Naive B cell (primary cell): ENCODE measurements around the gene RALGAPA2. TPM values are rescaled to one million over a fixed set of nuclear protein-coding genes. Genes with fewer than 3 reads are reported as not detected.

Experiments used
- ATAC-seq, 2 donors: fragments of 150-1000 bp; cut with Tn5 transposase; 2 replicates each; pipeline ENCODE4 v1.10.0; 2021; ENCODE audit warnings: low read depth in 2 of 2, mild to moderate bottlenecking in 2 of 2, moderate library complexity in 2 of 2
- DNase-seq: peaks from one replicate; pipeline ENCODE4 v3.0.0; 2022
- H3K27ac Mint-ChIP-seq, 6 donors: one replicate each; pipeline ENCODE4 v1.8.0; 2020 to 2022; ENCODE audit warnings: mild to moderate bottlenecking in 6 of 6, mixed read lengths in 6 of 6, moderate library complexity in 5 of 6, inconsistent platforms in 2 of 6
- H3K27me3 Mint-ChIP-seq, 3 donors: one replicate each; pipeline ENCODE4 v1.8.0; 2021 to 2022; ENCODE audit warnings: mixed read lengths in 3 of 3, mild to moderate bottlenecking in 1 of 3
- H3K36me3 Mint-ChIP-seq, 2 donors: one replicate each; pipeline ENCODE4 v1.8.0; 2020 to 2022; ENCODE audit warnings: mixed read lengths in 2 of 2, inconsistent platforms in 1 of 2, mild to moderate bottlenecking in 1 of 2
- H3K4me1 Mint-ChIP-seq, 3 donors: one replicate each; pipeline ENCODE4 v1.8.0; 2020 to 2022; ENCODE audit warnings: mixed read lengths in 3 of 3, inconsistent platforms in 1 of 3, mild to moderate bottlenecking in 1 of 3, moderate library complexity in 1 of 3
- H3K4me3 Mint-ChIP-seq, 8 donors: one replicate each; pipeline ENCODE4 v1.8.0; 2020 to 2022; ENCODE audit warnings: mild to moderate bottlenecking in 8 of 8, mixed read lengths in 8 of 8, moderate library complexity in 8 of 8, inconsistent platforms in 2 of 8
- H3K9me3 Mint-ChIP-seq, 7 donors: one replicate each; pipeline ENCODE4 v1.8.0; 2020 to 2022; ENCODE audit warnings: mixed read lengths in 7 of 7, mild to moderate bottlenecking in 5 of 7, inconsistent platforms in 2 of 7, moderate library complexity in 1 of 7
- polyA plus RNA-seq, 6 donors: library from polyadenylated mRNA; unstranded; fragments of 300-500 nt; fragmentation: Illumina TruSeq; gene quantifications; one replicate each; pipeline ENCODE4 v1.2.3, GENCODE V29; 2021; ENCODE audit warnings: low read depth in 6 of 6

RALGAPA2 gene
- polyA plus RNA-seq, 6 donors from 2014 or later, result 3.6 to 7.3 (median 5.5) TPM

DNA sequence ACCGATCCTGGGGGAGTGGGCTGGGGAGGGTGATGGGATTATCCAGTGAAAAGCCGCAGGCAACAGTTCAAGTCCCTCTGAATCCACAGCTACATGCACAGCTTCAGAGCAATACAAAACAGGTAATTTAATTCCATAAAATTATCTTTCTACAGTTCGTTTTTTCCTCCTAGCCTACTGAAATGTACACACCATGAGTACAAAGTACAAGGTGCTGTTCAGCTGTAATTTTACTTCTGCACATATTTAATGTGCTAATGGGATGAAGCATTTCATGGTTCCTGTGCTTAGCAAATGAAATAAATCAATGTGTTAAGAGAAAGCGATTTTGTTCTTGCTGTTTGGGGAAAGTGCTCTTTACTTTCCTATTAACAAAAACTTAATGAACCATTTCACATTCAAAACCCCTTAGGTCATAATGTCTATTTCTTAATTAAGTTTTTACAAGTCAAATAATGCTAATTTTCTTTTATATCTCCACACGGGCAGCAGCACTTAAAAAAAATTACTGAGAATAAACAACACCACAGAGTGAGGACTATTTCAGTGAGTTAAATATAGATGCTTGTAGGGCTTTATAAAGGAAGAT, 272.7 kb downstream of the RALGAPA2 start:
- no peak for ATAC-seq
- no peaks in the 10 kb centered on the region for H3K27me3 Mint-ChIP-seq
- H3K9me3 Mint-ChIP-seq, result no peaks in the 10 kb centered on the region
- peaks cover 6 to 9% of the 10 kb centered on the region in 2 donors for H3K36me3 Mint-ChIP-seq
- peak overlapping the region in 1 of 6 donors; percentile 15 for H3K27ac Mint-ChIP-seq
- H3K4me3 Mint-ChIP-seq, result no peak overlapping the region
- DNase-seq, result no peak
- H3K4me1 Mint-ChIP-seq, result peaks cover 12 to 20% (median 17%) of the 10 kb centered on the region in 3 donors

DNA sequence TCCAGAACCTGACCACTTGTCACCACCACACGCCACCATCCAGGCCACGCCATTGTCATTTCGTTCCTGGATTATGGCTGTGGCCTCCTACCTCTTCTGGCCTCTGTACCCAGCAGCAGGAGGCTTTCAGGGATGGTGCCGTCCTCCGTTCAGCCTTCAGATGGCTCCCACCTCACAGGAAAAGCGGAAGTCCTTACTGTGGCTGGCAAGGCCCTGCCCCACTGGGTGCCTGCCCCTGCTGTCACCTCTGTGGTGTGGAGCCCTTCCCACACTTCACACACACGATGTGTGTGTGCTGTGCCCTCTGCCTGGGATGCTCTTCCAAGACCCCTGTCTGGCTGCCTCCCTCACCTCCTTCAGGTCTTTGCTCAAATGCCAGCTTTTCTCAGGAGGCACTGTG, 275.1 kb downstream of the RALGAPA2 start:
- Mint-ChIP-seq H3K9me3 (no peaks in the 10 kb centered on the region), H3K27me3 (no peaks in the 10 kb centered on the region), H3K4me3 (no peak overlapping the region), H3K4me1 (peaks cover 0 to 12% (median 0%) of the 10 kb centered on the region in 3 donors), H3K36me3 (peaks cover 9 to 10% of the 10 kb centered on the region in 2 donors), H3K27ac (peak overlapping the region in 2 of 6 donors; percentile 40 to 44)
- ATAC-seq (no peak), DNase-seq (no peak)

DNA sequence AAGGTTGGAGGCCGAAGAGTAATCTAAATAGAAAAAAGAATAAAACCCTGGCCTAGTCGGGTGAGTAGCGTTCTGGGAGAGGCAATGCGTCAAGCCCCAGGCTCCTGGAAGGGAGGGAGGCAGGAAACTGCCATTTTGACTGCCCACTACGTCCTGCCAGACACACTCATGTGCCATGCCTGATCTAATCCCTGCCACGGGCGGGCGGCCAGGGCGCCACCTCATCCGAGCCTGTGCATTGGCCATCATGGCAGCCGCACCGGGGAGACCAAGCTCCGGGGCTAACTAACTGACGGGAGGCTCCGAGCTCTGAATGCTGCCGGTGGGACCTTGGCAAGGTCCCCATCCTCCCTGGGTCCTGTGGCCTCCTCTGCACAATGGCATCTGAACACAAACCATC, 275.8 kb downstream of the RALGAPA2 start:
- Mint-ChIP-seq H3K27me3 (no peaks in the 10 kb centered on the region), H3K4me3 (no peak overlapping the region), H3K4me1 (peaks cover 0 to 12% (median 0%) of the 10 kb centered on the region in 3 donors), H3K27ac (no peak overlapping the region), H3K36me3 (peaks cover 9 to 10% of the 10 kb centered on the region in 2 donors), H3K9me3 (no peaks in the 10 kb centered on the region)
- ATAC-seq (no peak), DNase-seq (no peak)

DNA sequence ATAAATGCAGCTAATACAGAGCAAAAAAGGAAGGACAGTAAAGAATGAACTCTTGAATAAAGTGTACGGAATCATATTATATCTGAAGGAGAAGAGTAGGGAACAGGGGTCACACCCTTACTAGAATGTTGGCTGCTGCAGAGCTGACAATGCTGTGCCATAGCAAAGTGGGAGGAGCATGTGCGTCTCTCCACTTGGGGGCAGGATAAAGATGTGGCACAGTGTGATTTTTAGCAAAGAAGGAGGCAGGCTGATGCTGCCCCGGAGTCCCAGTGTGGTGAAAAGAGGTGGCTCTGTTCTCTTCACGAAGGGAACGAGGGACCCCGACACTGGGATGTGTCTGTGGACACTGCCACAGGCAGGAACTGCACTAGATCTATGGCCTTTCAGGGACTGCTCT, 277.0 kb downstream of the RALGAPA2 start:
- H3K27me3 Mint-ChIP-seq, result no peaks in the 10 kb centered on the region
- peaks cover 5 to 9% of the 10 kb centered on the region in 2 donors for H3K36me3 Mint-ChIP-seq
- H3K27ac Mint-ChIP-seq, result peak overlapping the region in 2 of 6 donors; percentile 29 to 88
- peaks cover 0 to 12% (median 0%) of the 10 kb centered on the region in 3 donors for H3K4me1 Mint-ChIP-seq
- DNase-seq (no peak), ATAC-seq (no peak)
- no peak overlapping the region for H3K4me3 Mint-ChIP-seq
- no peaks in the 10 kb centered on the region for H3K9me3 Mint-ChIP-seq

DNA sequence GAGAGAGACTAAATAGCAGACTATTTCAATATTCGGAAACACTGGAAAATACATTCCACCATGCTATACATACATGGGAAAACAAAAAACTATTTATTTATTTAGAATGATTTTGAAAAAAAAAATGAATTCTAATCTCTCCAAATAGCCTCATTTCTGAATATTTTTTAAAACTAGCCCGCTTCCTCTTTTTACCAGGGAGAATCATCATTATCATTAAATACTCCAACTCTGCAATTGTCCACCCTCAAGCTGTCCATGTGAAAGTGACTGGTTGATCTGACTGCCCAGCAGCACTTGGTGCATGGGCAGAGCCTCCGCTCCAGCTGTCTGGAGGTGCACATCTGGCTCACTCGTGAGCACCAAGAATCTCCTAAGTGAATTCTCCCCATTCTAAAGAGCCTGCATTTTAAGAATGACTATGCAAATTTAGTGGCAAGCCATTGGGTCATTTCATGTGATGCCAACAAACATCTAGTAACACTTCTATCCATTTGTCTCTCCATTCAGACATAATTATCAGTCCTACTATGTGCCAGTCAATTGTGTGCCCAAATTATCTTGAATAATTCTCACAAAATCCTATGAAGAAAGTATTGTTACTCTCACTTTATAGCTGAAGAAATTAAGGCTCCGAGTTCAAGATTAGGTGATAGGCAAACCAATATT, 279.7 kb downstream of the RALGAPA2 start:
- peak overlapping the region in 2 of 6 donors; percentile 13 to 81 for H3K27ac Mint-ChIP-seq
- no peaks in the 10 kb centered on the region for H3K27me3 Mint-ChIP-seq
- ATAC-seq, result no peak
- H3K36me3 Mint-ChIP-seq, result peaks cover 7 to 8% of the 10 kb centered on the region in 2 donors
- H3K9me3 Mint-ChIP-seq, result no peaks in the 10 kb centered on the region
- H3K4me1 Mint-ChIP-seq, result peaks cover 0 to 12% (median 0%) of the 10 kb centered on the region in 3 donors
- no peak overlapping the region for H3K4me3 Mint-ChIP-seq
- DNase-seq, result no peak

DNA sequence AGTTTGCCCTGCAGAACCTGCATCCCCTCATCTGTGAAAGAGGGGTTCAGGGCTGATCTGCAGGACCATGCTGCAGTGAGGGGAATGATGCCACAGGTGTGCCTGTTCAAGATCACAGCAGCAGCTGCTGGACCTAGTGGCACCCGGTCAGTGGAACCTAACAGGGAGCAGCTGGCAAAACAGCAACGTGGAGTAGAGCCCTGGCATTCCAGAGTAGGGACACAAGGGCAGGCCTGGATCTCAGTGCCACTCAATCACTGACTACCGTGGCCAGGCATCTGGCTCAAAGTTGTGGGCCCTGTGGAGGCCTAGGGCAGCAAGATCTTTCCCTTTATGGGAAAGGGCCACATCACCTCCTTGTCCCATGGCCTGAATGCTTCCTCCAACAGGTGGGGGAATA, 282.4 kb downstream of the RALGAPA2 start:
- no peak overlapping the region for H3K4me3 Mint-ChIP-seq
- H3K27ac Mint-ChIP-seq, result no peak overlapping the region
- no peaks in the 10 kb centered on the region for H3K9me3 Mint-ChIP-seq
- DNase-seq (no peak), ATAC-seq (no peak)
- H3K27me3 Mint-ChIP-seq, result no peaks in the 10 kb centered on the region
- H3K4me1 Mint-ChIP-seq, result peaks cover 0 to 6% (median 0%) of the 10 kb centered on the region in 3 donors
- peaks cover 0 to 13% of the 10 kb centered on the region in 2 donors for H3K36me3 Mint-ChIP-seq

DNA sequence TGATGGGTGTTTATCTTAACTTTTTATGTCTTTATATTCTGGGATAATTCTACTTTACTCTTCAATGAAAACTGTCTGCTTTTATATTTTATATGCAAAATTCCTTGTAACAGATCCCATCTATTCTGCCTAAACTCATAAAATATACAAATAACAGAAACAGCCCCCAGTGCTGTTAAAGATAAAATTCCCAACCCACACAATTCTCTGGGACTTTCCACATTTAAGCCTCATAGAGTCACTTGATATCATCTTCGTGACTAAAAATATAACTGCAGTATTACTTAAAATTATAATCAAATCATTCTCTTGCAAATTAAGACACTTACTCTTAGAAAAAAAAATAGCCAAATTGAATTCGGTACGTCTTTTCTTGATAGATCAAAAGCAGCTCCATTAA, 284.4 kb downstream of the RALGAPA2 start:
- DNase-seq, result no peak
- H3K27ac Mint-ChIP-seq, result no peak overlapping the region
- no peak overlapping the region for H3K4me3 Mint-ChIP-seq
- H3K27me3 Mint-ChIP-seq, result no peaks in the 10 kb centered on the region
- H3K9me3 Mint-ChIP-seq, result no peaks in the 10 kb centered on the region
- H3K36me3 Mint-ChIP-seq, result peaks cover 3 to 14% of the 10 kb centered on the region in 2 donors
- H3K4me1 Mint-ChIP-seq, result peaks cover 0 to 5% (median under 1%) of the 10 kb centered on the region in 3 donors
- ATAC-seq, result no peak

DNA sequence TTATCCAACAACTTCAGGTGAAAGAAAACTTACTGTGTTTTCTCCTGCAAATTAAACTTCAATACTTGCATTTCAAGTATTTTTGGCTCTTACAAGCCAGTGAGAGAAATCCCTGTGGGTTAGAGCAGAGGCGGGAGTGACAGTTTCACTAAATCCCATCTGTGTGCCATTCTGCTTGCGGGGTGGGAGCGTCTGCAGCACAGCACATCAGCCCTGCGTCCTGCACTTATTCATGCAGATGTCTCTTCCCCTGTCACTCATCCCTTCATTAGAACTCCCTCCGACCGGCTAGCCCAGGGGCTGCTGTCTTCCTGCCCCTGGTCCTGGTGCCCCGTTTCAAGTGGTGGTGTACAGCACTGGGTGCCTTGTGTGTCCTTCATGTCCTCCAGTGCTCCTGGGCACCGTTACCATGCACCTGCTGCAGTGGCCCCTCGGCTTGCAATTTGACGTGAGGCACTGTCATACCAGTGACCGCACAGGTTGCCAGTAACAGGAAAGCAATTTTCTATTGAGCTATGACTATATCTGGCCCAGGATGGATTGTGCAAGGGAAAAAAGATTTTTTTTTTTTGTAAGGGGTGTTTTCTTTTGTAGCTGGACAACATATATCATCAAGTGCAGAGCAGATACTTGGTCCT, 285.1 kb downstream of the RALGAPA2 start:
- Mint-ChIP-seq H3K4me3 (no peak overlapping the region), H3K4me1 (peaks cover 0 to 7% (median 0%) of the 10 kb centered on the region in 3 donors), H3K27me3 (no peaks in the 10 kb centered on the region), H3K27ac (no peak overlapping the region), H3K36me3 (peaks cover 11 to 20% of the 10 kb centered on the region in 2 donors), H3K9me3 (no peaks in the 10 kb centered on the region)
- DNase-seq, result no peak
- no peak for ATAC-seq

DNA sequence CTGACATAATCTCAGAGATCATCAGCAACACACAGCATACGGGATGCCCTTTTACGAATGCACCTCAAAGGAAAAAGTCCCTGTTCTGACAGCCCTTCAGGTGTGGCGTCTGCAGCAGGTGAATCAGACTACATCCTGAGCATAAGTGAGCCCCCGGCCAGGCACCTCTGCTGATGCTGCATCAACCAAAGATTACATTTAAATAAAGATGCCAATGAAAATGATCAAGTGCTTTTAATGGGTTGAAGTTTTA, 285.9 kb downstream of the RALGAPA2 start:
- H3K4me3 Mint-ChIP-seq, result no peak overlapping the region
- H3K27me3 Mint-ChIP-seq, result no peaks in the 10 kb centered on the region
- peaks cover 18 to 25% of the 10 kb centered on the region in 2 donors for H3K36me3 Mint-ChIP-seq
- H3K9me3 Mint-ChIP-seq, result no peaks in the 10 kb centered on the region
- ATAC-seq (no peak), DNase-seq (no peak)
- peaks cover 0 to 7% (median 0%) of the 10 kb centered on the region in 3 donors for H3K4me1 Mint-ChIP-seq
- H3K27ac Mint-ChIP-seq, result no peak overlapping the region

DNA sequence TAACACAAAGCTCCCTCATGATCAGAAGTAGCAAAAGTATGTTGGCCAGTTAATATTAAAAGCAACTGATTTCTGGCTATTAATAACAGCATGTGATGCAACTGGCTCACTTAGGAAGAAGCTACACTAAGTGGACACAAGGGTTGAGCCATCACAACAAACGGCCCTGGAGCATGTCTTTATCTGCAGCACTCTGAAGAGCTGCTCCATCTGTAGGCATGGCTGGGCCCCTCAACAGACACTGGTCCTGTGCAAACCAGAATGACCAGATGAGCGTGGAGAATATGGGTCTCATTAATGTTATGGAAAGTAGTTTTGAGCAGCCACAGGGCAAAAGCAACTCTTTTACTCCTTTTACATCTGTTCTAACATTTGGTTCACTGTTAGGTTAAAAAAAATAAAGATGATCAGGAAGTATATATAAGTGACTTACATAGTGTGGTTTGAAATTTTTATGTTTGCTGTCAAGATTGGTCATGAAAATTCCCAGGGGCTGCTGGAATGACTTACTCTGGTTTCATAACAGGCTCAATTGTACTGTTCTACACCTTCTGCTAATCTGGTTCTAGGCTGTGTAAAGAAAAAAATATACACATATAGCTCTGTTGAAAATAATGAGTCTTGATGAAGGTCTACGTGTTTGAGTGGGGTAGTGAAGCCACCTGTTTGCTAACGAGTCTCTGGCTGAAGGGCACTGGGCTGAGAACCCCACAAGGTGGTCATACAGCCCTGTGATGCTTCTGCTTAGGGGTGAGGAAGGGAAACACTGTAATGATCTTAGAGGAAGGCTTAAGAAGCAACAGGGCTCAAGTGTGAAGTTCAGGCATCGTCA, 286.4 kb downstream of the RALGAPA2 start:
- no peaks in the 10 kb centered on the region for H3K9me3 Mint-ChIP-seq
- H3K36me3 Mint-ChIP-seq, result peaks cover 22 to 27% of the 10 kb centered on the region in 2 donors
- H3K27ac Mint-ChIP-seq, result peak overlapping the region in 1 of 6 donors; percentile 45
- H3K27me3 Mint-ChIP-seq, result no peaks in the 10 kb centered on the region
- no peak overlapping the region for H3K4me3 Mint-ChIP-seq
- peaks cover 0 to 7% (median 0%) of the 10 kb centered on the region in 3 donors for H3K4me1 Mint-ChIP-seq
- ATAC-seq, result no peak
- DNase-seq, result no peak

DNA sequence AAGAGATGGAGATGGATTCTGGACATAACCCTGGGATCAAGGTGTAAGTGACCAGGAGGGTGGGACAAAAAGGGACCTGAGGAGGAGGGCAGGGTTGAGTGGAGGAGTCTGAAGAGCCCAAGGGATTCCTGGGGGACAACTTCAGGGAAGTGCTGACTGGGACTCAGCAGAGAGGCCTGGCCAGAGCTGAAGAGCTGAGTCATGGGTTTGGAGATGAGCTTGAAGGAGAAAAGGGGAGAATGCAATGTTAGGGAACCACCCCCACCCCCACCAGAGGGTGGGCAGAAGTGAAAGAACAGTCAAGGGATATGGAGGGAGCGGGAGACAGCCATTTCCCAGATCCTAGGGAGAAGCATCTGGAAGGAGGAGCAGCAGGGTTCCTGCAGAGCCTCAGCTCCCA, 289.3 kb downstream of the RALGAPA2 start:
- DNase-seq, result no peak
- H3K4me3 Mint-ChIP-seq, result no peak overlapping the region
- H3K4me1 Mint-ChIP-seq, result peaks cover 0 to 7% (median 0%) of the 10 kb centered on the region in 3 donors
- no peaks in the 10 kb centered on the region for H3K9me3 Mint-ChIP-seq
- H3K27ac Mint-ChIP-seq, result peak overlapping the region in 1 of 6 donors; percentile 91
- ATAC-seq, result no peak
- peaks cover 28 to 41% of the 10 kb centered on the region in 2 donors for H3K36me3 Mint-ChIP-seq
- no peaks in the 10 kb centered on the region for H3K27me3 Mint-ChIP-seq

DNA sequence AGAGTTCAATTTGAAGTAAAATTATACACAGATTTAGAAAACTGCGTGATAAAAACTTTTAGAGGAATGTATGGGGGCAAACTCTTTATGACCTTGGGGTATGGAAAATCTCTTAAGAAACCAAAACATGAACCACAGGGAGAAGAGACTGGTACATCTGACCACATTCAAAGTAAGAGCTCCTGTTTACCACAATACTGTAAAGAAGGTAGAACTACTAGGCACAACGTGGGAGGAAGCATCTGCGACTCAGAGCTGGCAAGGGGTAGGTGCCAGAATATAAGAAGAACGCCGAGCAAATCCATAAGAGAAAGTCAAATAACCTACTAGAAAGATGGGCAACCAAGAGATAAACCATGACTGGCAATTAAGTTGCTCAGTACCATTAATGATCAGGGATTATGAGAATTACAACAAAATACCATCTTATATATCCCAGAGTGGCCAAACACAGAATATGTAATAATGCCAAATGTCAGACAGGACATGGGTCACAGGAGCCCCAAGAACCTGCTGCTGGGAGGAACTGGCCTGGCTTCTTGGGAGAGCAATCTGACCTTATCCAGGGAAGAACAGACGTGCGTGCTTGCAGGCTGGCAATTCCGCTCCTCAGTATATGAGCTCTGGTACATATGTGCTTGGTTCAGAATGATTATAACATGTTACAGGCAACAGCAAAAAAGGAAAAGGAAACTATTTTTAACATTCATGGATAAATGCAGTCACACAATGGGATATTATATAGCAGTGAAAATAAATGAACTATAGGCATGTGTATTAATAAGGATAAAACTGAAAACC, 294.4 kb downstream of the RALGAPA2 start:
- Mint-ChIP-seq H3K36me3 (peaks cover 38% of the 10 kb centered on the region in 2 donors), H3K4me1 (peaks cover 0 to 9% (median 0%) of the 10 kb centered on the region in 3 donors)
- no peak for ATAC-seq

DNA sequence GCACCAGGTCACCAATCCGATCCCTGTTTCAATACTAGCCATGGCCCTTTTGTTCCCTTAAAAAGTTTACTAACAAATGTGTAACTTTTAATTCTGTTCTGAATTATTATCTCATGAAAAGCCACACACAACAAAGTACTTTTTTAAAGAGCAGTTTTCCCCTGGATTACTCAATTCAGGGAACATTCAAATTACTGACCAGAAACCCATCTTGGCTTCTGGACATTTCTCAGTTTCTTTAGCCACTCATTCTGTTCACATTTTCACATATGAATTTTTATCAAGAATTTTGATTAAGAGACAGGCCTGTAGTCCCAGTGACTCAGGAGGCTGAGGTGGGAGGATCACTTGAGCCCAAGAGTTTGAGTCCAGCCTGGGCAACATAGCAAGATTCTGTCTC, 297.1 kb downstream of the RALGAPA2 start:
- Mint-ChIP-seq H3K4me3 (no peak overlapping the region), H3K27me3 (no peaks in the 10 kb centered on the region), H3K9me3 (no peaks in the 10 kb centered on the region), H3K27ac (no peak overlapping the region), H3K36me3 (peaks cover 21 to 23% of the 10 kb centered on the region in 2 donors), H3K4me1 (peaks cover 0 to 3% (median 0%) of the 10 kb centered on the region in 3 donors)
- no peak for ATAC-seq
- DNase-seq, result no peak

More for the DNA sequence above, 294.4 kb downstream of the RALGAPA2 start:
- no peak for DNase-seq
- no peaks in the 10 kb centered on the region for H3K27me3 Mint-ChIP-seq
- H3K27ac Mint-ChIP-seq, result no peak overlapping the region
- no peak overlapping the region for H3K4me3 Mint-ChIP-seq
- H3K9me3 Mint-ChIP-seq, result no peaks in the 10 kb centered on the region
